SU-DHL-6 (cell line): Measurements from ENCODE around the gene ATP5F1D.

ENCODE experiments used
- CTCF ChIP-seq: fragments of 200-600 bp; sonication (generic); IDR thresholded peaks from one replicate; pipeline ENCODE4 v1.5.1; 2017; ENCODE audit warnings: antibody characterized with exemption, mild to moderate bottlenecking, low read length, moderate library complexity; ENCODE audit not compliant: insufficient read depth, poor library complexity, severe bottlenecking
- EZH2phosphoT487 ChIP-seq: fragments of 200-600 bp; sonication (generic), shearing (Covaris generic); conservative IDR thresholded peaks from 2 replicates; pipeline ENCODE4 v1.6.1; 2018; ENCODE audit warnings: mild to moderate bottlenecking, antibody characterized with exemption, low read length, moderate library complexity, mixed read lengths

GRCh38 chr19:1205114-1206099, 36.1 kb upstream of the ATP5F1D start, which contains the start of gene STK11:
- TF ChIP-seq CTCF: no peak
- no peak for TF ChIP-seq EZH2phosphoT487
